Activated effector memory CD4-positive, alpha-beta T cell treated with anti-CD3 and anti-CD28 coated beads, Interleukin-2, amount 50 U/mL, for 16 hours (primary cell): Measurements from ENCODE around the gene CPA2.

Source experiments
- DNase-seq: peaks from one replicate; pipeline ENCODE4 v3.0.0-alpha.2; 2020

The CPA2 gene

GRCh38 chr7:130256704-130257103, 10.0 kb upstream of the CPA2 start:
- no peak for DNase-seq

GRCh38 chr7:130258494-130259078, 8.1 kb upstream of the CPA2 start:
- DNase-seq: no peak

GRCh38 chr7:130262448-130262847, 4.2 kb upstream of the CPA2 start:
- DNase-seq: no peak

- DNase-seq: no peak
These were observed 3.5 kb upstream of the CPA2 start for GRCh38 chr7:130263130-130263529.

GRCh38 chr7:130266961-130267321, 278 bp downstream of the CPA2 start:
- DNase-seq: no peak

- DNase-seq: no peak
These were observed 2.0 kb downstream of the CPA2 start for GRCh38 chr7:130268463-130269317.

GRCh38 chr7:130269318-130269694, 2.6 kb downstream of the CPA2 start:
- DNase-seq: no peak

- no peak for DNase-seq
These were observed 4.5 kb downstream of the CPA2 start for GRCh38 chr7:130270947-130271800.

- no peak for DNase-seq
These were observed 5.9 kb downstream of the CPA2 start for GRCh38 chr7:130272381-130273080.

- DNase-seq: no peak
These were observed 6.6 kb downstream of the CPA2 start for GRCh38 chr7:130273081-130273932.

GRCh38 chr7:130273933-130274255, 7.2 kb downstream of the CPA2 start:
- DNase-seq: no peak

- DNase-seq: no peak
These were observed 7.6 kb downstream of the CPA2 start for GRCh38 chr7:130274296-130274695.

- DNase-seq: no peak
These were observed 8.4 kb downstream of the CPA2 start for GRCh38 chr7:130274983-130275591.

- no peak for DNase-seq
These were observed 9.2 kb downstream of the CPA2 start for GRCh38 chr7:130275826-130276297.

GRCh38 chr7:130276796-130277762, 10.4 kb downstream of the CPA2 start:
- DNase-seq: peak; percentile 66

GRCh38 chr7:130277763-130278643, 11.3 kb downstream of the CPA2 start:
- no peak for DNase-seq

- DNase-seq: no peak
These were observed 12.2 kb downstream of the CPA2 start for GRCh38 chr7:130278860-130279259.

GRCh38 chr7:130279286-130279685, 12.6 kb downstream of the CPA2 start:
- no peak for DNase-seq

GRCh38 chr7:130279906-130280305, 13.2 kb downstream of the CPA2 start:
- no peak for DNase-seq
